ENCODE results near the gene GNAI3. TPM values are rescaled to one million over a fixed set of nuclear protein-coding genes. Genes with fewer than 3 reads are reported as not detected.

The GNAI3 gene
- total RNA-seq, 2 donors from 2014 or later: 3.6 to 4.9 TPM

DNA sequence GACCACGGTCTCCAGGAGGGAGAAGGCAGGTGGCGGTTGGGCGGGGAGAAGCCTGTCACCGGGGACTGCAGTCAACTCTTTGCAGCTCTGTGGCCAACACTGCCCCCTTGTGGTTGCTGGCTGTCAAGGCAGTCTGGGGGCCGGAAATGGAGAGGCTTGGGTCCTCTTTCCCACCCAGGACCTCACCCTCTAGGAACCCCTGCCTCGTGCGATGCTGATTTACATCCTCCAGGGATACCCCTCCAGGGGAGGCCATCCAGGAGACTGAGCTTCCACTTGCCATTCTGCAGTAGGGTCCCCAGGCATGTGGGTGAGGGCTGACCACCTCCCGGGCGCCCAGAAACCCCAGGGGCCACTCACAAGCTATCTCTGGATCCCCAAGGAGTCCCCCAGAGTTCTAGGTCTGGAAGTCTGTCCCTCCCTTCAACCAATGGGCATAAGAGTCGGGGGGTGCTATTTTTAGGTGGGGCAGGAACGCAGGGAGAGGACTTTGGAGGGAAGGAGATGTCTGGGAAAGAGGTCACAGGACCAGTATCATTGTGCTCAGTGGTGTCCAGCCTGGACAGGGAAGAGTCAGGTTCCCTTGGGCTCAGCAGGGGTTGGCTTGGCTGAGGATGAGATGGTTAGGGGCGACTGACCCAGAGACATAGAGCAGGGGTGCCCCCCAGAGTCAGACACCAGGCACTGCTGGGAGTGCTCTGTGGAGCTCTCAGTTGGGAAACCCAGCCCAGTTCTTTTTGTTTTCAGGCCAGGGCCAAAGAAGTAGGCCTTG is 15.9 kb upstream of the GNAI3 start:
- H3K36me3 ChIP-seq (replicated peaks in 1 of 2; ENCODE audit: insufficient read depth in 1 of 2, low read depth in 2 of 2): no peaks in the 10 kb centered on the region
- no peaks in the 10 kb centered on the region for H3K9me3 ChIP-seq
- 14 to 15% methylated on average over 2 to 12 of the region's 12 CpGs for WGBS, 2 donors
- TF ChIP-seq, protein P1, sequence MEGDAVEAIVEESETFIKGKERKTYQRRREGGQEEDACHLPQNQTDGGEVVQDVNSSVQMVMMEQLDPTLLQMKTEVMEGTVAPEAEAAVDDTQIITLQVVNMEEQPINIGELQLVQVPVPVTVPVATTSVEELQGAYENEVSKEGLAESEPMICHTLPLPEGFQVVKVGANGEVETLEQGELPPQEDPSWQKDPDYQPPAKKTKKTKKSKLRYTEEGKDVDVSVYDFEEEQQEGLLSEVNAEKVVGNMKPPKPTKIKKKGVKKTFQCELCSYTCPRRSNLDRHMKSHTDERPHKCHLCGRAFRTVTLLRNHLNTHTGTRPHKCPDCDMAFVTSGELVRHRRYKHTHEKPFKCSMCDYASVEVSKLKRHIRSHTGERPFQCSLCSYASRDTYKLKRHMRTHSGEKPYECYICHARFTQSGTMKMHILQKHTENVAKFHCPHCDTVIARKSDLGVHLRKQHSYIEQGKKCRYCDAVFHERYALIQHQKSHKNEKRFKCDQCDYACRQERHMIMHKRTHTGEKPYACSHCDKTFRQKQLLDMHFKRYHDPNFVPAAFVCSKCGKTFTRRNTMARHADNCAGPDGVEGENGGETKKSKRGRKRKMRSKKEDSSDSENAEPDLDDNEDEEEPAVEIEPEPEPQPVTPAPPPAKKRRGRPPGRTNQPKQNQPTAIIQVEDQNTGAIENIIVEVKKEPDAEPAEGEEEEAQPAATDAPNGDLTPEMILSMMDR (IDR thresholded peaks at IDR 0.05): peak; percentile 90 to 97 (median 95)
- TF ChIP-seq POLR2A (IDR thresholded peaks at IDR 0.05): no peak
- H3K4me1 ChIP-seq: peaks cover 11% of the 10 kb centered on the region
- H3K4me3 ChIP-seq: no peak overlapping the region
- peak; percentile 90 for ATAC-seq
- no peak overlapping the region for H3K27ac ChIP-seq
- DNase-seq: peak; percentile 82 to 85 (median 84)
- intact Hi-C loops (cut with DNase I): loop anchor here (5.0 kb wide), 1 partner anchor 35 kb away; no protein-coding TSS in a partner anchor
- H3K27me3 ChIP-seq: no peaks in the 10 kb centered on the region

DNA sequence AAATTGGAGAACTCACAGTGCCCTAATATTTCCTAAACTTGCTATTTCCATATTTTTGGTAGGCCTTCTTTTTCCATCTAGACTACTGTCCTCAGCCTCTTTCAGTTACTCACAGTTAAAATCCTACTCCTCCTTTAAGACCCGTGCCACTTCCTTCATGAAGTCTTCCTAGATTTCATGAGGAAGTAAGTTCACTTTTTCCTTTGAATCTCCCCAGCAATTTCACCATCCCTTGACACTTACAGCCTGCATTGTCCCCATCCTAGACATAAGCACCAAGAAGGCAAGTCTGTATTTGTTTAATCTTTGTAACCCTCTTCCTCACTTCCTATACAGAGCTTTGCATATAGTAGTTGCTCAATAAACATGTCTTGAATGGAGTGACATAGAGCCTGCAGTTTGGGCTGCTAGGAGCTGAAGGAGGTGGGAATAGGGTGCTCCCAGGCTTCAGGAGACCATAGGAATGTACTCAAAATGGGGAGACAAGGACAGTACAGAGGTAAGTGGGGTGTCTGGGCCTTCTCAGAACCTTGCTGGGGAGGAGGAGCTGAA is 14.0 kb upstream of the GNAI3 start:
- intact Hi-C loops (cut with DNase I): loop anchor here (5.0 kb wide), 1 partner anchor 37 kb away; no protein-coding TSS in a partner anchor
- whole genome bisulfite sequencing, 2 donors: 70 to 78% methylated on average over 1 of the region's 1 CpG
- peaks cover 11% of the 10 kb centered on the region for H3K4me1 ChIP-seq
- no peaks in the 10 kb centered on the region for H3K27me3 ChIP-seq
- ATAC-seq (no peak), DNase-seq (no peak)
- no peaks in the 10 kb centered on the region for H3K9me3 ChIP-seq
- H3K27ac ChIP-seq: no peak overlapping the region
- TF ChIP-seq, protein P1 (IDR thresholded peaks at IDR 0.05): no peak
- TF ChIP-seq POLR2A (IDR thresholded peaks at IDR 0.05): no peak
- no peaks in the 10 kb centered on the region for H3K36me3 ChIP-seq (replicated peaks in 1 of 2; ENCODE audit: insufficient read depth in 1 of 2, low read depth in 2 of 2)
- H3K4me3 ChIP-seq: no peak overlapping the region

DNA sequence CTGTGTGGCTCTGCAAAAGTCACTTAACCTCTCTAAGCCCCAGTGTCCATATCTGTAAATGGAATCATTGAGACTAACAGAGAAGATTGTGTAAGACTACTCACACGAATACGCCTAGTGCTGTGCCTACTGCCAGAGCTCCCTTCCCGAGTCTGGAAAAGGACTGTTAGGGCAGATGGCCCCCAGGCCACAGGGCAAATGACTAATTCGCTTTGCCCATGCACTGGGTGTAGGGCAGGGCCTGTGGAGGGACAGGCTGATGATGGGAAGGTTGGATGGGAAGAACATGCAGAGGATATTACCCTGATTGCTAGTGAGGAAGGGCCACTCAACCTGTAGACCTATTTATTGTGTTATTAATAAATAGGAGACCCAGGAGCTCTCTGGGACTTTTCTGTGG is 12.9 kb upstream of the GNAI3 start:
- Histone ChIP-seq H3K36me3 (replicated peaks in 1 of 2; ENCODE audit: insufficient read depth in 1 of 2, low read depth in 2 of 2) (no peaks in the 10 kb centered on the region), H3K9me3 (no peaks in the 10 kb centered on the region), H3K4me1 (peaks cover 11% of the 10 kb centered on the region), H3K4me3 (no peak overlapping the region), H3K27me3 (no peaks in the 10 kb centered on the region), H3K27ac (no peak overlapping the region)
- ATAC-seq (no peak), DNase-seq (no peak)
- intact Hi-C loops (cut with DNase I): no loop called here
- TF ChIP-seq, protein P1 (IDR thresholded peaks at IDR 0.05): no peak
- 54 to 60% methylated on average over 4 of the region's 4 CpGs for WGBS, 2 donors

DNA sequence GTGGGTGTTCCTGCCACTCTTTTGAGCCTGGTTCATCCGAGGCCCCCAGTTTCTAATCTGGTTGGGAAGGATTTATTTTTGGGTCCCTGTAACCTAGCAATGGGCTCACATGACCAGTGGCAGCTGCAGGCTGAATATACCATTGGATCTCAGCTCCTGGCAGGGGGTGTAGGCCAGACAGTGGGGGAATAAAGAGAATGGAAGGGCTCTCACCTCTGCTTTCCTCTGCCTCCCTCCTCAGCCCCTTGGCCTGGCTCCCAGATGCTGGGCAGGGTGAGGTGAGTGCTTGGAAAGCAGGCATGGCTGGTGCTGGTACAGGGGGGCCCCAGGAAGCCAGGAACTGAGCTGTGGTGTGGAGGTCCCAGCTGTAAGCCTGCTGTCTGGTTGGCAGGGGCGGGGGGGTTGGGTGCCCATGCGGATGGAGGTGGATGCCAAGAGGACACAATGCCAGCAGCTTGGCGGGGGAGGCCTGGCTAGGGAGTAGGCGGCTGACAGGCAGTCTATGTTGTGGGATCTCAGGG is 12.4 kb upstream of the GNAI3 start:
- H3K36me3 ChIP-seq (replicated peaks in 1 of 2; ENCODE audit: insufficient read depth in 1 of 2, low read depth in 2 of 2): no peaks in the 10 kb centered on the region
- ATAC-seq: no peak
- intact Hi-C loops (cut with DNase I): no loop called here
- WGBS, 2 donors: 56 to 60% methylated on average over 5 of the region's 5 CpGs
- H3K9me3 ChIP-seq: no peaks in the 10 kb centered on the region
- peaks cover 11% of the 10 kb centered on the region for H3K4me1 ChIP-seq
- no peak for DNase-seq
- H3K27ac ChIP-seq: no peak overlapping the region
- TF ChIP-seq, protein P1 (IDR thresholded peaks at IDR 0.05): no peak
- no peak for TF ChIP-seq POLR2A (IDR thresholded peaks at IDR 0.05)
- H3K4me3 ChIP-seq: no peak overlapping the region
- no peaks in the 10 kb centered on the region for H3K27me3 ChIP-seq

Data from body of pancreas (tissue), 4 donors.